B cell (primary cell): ENCODE results near the gene PLD5.
"Not testable (repeated sequence)": the region's sequence is repeated elsewhere in the genome, so short reads cannot be mapped to it uniquely, and the experiment has no call there.

Experiments
- EZH2 ChIP-seq: IDR thresholded peaks from 2 replicates; pipeline ENCODE4 v1.6.1; 2012; ENCODE audit warnings: borderline replicate concordance, low read depth, mild to moderate bottlenecking, moderate library complexity, low read length; ENCODE audit not compliant: insufficient read depth, poor library complexity, severe bottlenecking
- TF ChIP-seq, protein P1 (sequence below): fragments of 200-600 bp; IDR thresholded peaks from one replicate; pipeline ENCODE4 v1.8.0; 2022; ENCODE audit warnings: antibody characterized with exemption, mild to moderate bottlenecking

DNA sequence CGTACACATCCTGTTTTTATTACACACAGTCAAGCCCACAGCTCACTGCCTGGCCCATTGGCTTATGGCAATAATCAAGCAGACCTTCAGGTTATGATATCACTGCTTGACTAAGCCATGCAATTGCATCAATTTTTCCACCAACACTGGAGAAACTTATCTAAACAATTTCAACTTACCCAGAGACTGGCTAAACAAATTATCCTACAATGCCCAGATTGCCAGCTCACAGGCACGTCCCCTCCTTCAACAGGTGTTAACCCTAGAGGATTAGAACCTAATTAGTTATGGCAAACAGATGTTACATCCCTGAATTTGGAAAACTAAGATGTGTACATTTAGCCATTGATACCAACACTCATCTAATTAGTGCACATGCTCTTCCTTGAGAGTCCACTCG lies 310.0 kb downstream of the PLD5 start:
- TF ChIP-seq, protein P1, sequence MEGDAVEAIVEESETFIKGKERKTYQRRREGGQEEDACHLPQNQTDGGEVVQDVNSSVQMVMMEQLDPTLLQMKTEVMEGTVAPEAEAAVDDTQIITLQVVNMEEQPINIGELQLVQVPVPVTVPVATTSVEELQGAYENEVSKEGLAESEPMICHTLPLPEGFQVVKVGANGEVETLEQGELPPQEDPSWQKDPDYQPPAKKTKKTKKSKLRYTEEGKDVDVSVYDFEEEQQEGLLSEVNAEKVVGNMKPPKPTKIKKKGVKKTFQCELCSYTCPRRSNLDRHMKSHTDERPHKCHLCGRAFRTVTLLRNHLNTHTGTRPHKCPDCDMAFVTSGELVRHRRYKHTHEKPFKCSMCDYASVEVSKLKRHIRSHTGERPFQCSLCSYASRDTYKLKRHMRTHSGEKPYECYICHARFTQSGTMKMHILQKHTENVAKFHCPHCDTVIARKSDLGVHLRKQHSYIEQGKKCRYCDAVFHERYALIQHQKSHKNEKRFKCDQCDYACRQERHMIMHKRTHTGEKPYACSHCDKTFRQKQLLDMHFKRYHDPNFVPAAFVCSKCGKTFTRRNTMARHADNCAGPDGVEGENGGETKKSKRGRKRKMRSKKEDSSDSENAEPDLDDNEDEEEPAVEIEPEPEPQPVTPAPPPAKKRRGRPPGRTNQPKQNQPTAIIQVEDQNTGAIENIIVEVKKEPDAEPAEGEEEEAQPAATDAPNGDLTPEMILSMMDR: not testable (repeated sequence)
- not testable (repeated sequence) for TF ChIP-seq EZH2
